Transverse colon (tissue), 4 donors: ENCODE measurements around the gene ZFAND3. TPM values are rescaled to one million over a fixed set of nuclear protein-coding genes. Genes with fewer than 3 reads are reported as not detected.
A peak's percentile ranks its signal among the peaks of the same experiment; 100 is the strongest.

Experiments
- DNase-seq: peaks from one replicate; pipeline ENCODE4 v3.0.0-alpha.2; 2019
- H3K27ac ChIP-seq, 4 donors: fragments of 200-600 bp; sonication (generic); 2 replicates each; pipeline ENCODE4 v1.5.1; 2016 to 2018; ENCODE audit warnings: inconsistent platforms in 4 of 4
- H3K27me3 ChIP-seq: fragments of 200-600 bp; sonication (generic); 2 replicates; pipeline ENCODE4 v1.5.1; 2017; ENCODE audit warnings: inconsistent platforms
- H3K36me3 ChIP-seq, 4 donors: fragments of 200-600 bp; sonication (generic); 2 replicates each; pipeline ENCODE4 v1.5.1; 2017 to 2019; ENCODE audit warnings: inconsistent platforms in 4 of 4
- H3K4me1 ChIP-seq, 4 donors: fragments of 200-600 bp; sonication (generic); 2 replicates each; pipeline ENCODE4 v1.5.1; 2017 to 2020; ENCODE audit warnings: inconsistent platforms in 4 of 4
- H3K4me3 ChIP-seq, 4 donors: fragments of 200-600 bp; sonication (generic); 1 replicate in 1 of 4; 2 replicates in 3 of 4; pipeline versions ENCODE4 v1.5.1 to v1.6.1; 2017 to 2019; ENCODE audit warnings: inconsistent platforms in 4 of 4
- H3K9me3 ChIP-seq, 2 donors: fragments of 200-600 bp; sonication (generic); 2 replicates each; pipeline ENCODE4 v1.5.1; 2017 to 2019; ENCODE audit warnings: inconsistent platforms in 2 of 2
- CTCF ChIP-seq, 5 experiments: fragments of 200-600 bp in 3 of 5; fragments of 450-650 bp in 2 of 5; sonication (generic) in 3 of 5; IDR thresholded peaks; 1 replicate in 2 of 5; 2 replicates in 3 of 5; pipeline ENCODE4 v1.5.1; 2016 to 2017; ENCODE audit warnings: antibody characterized with exemption in 5 of 5, inconsistent platforms in 3 of 5, mild to moderate bottlenecking in 2 of 5, moderate library complexity in 1 of 5
- EP300 ChIP-seq: sonication (generic); formaldehyde crosslinking; IDR thresholded peaks from one replicate; pipeline ENCODE4 v1.6.1; 2017; ENCODE audit warnings: antibody characterized with exemption, low read depth
- POLR2A ChIP-seq: fragments of 450-650 bp; IDR thresholded peaks from one replicate; pipeline ENCODE4 v1.6.1; 2016; ENCODE audit warnings: antibody characterized with exemption, mild to moderate bottlenecking, moderate library complexity
- POLR2AphosphoS5 ChIP-seq, 3 donors: sonication (generic); formaldehyde crosslinking; IDR thresholded peaks; one replicate each; pipeline ENCODE4 v1.6.1; 2016; ENCODE audit warnings: antibody characterized with exemption in 3 of 3
- WGBS, 2 donors: methylation state at CpG; one replicate each; pipeline ENCODE4 v1.1.5; 2018; ENCODE audit warnings: low coverage in 1 of 2; 5-methylcytosine and 5-hydroxymethylcytosine counted together
- in situ Hi-C, 4 donors: fragments of 200-750 bp; cut with MboI; loops; one replicate each; pipeline versions ENCODE4 v1.15.0 to v1.15.1; 2017; ENCODE audit warnings: low sequenced_read_pairs in 3 of 4, low pct_ligation_motif_present in 1 of 4, low pct_unique_long_range_greater_than_20kb in 1 of 4
- intact Hi-C: fragments of 100-400 bp; cut with DNase I; formaldehyde crosslinking; loops from one replicate; pipeline ENCODE4 v1.15.1; 2023; ENCODE audit warnings: low total_unique reads
- total RNA-seq, 4 donors: library from RNA; depleted of rRNA; stranded (reverse); fragments of >200 nt; gene quantifications; one replicate each; pipeline ENCODE4 v1.1.0, GENCODE V29; 2016

The ZFAND3 gene
- total RNA-seq, 4 donors from 2014 or later: 20.5 to 83.4 (median 36.5) TPM

GRCh38 chr6:38078671-38079070, 259.1 kb downstream of the ZFAND3 start:
- in situ Hi-C loops: no loop called here

GRCh38 chr6:38079107-38079506, 259.6 kb downstream of the ZFAND3 start:
- WGBS, 2 donors: 92 to 100% methylated on average over 1 of the region's 1 CpG
- H3K27ac ChIP-seq: no peak overlapping the region
- H3K4me3 ChIP-seq: no peak overlapping the region
- intact Hi-C loops: no loop called here
- in situ Hi-C loops: no loop called here
- H3K27me3 ChIP-seq: no peaks in the 10 kb centered on the region
- TF ChIP-seq POLR2AphosphoS5 (IDR thresholded peaks at IDR 0.05): no peak
- no peak for TF ChIP-seq CTCF (IDR thresholded peaks at IDR 0.05)
- H3K4me1 ChIP-seq: peaks cover 0 to 32% (median 17%) of the 10 kb centered on the region in 4 donors
- no peak for DNase-seq
- H3K9me3 ChIP-seq: no peaks in the 10 kb centered on the region
- peaks cover 0 to 2% (median 0%) of the 10 kb centered on the region in 4 donors for H3K36me3 ChIP-seq

More at GRCh38 chr6:38078671-38079070, 259.1 kb downstream of the ZFAND3 start:
- no peak for TF ChIP-seq POLR2AphosphoS5 (IDR thresholded peaks at IDR 0.05)
- no peak for TF ChIP-seq CTCF (IDR thresholded peaks at IDR 0.05)
- TF ChIP-seq POLR2A: no peak
- TF ChIP-seq EP300: no peak
- no peak overlapping the region for H3K4me3 ChIP-seq
- peaks cover 0 to 32% (median 17%) of the 10 kb centered on the region in 4 donors for H3K4me1 ChIP-seq
- intact Hi-C loops: no loop called here
- no peaks in the 10 kb centered on the region for H3K36me3 ChIP-seq
- 71 to 91% methylated on average over 3 to 4 of the region's 4 CpGs for WGBS, 2 donors
- no peaks in the 10 kb centered on the region for H3K9me3 ChIP-seq
- DNase-seq: no peak
- H3K27ac ChIP-seq: no peak overlapping the region
- no peaks in the 10 kb centered on the region for H3K27me3 ChIP-seq

- in situ Hi-C loops: no loop called here
- peaks cover 0 to 5% (median 0%) of the 10 kb centered on the region in 4 donors for H3K36me3 ChIP-seq
- H3K9me3 ChIP-seq: no peaks in the 10 kb centered on the region
- DNase-seq: no peak
- peaks cover 0 to 32% (median 17%) of the 10 kb centered on the region in 4 donors for H3K4me1 ChIP-seq
- WGBS, 2 donors: 42 to 50% methylated on average over 1 of the region's 1 CpG
- TF ChIP-seq EP300: no peak
- TF ChIP-seq POLR2A: no peak
- no peak for TF ChIP-seq CTCF (IDR thresholded peaks at IDR 0.05)
- TF ChIP-seq POLR2AphosphoS5 (IDR thresholded peaks at IDR 0.05): no peak
- H3K4me3 ChIP-seq: no peak overlapping the region
- intact Hi-C loops: no loop called here
- no peak overlapping the region for H3K27ac ChIP-seq
- H3K27me3 ChIP-seq: no peaks in the 10 kb centered on the region
Observed at GRCh38 chr6:38079537-38079936, 260.0 kb downstream of the ZFAND3 start.

- no peak overlapping the region for H3K4me3 ChIP-seq
- intact Hi-C loops: no loop called here
- DNase-seq: no peak
- peaks cover 0 to 5% (median 0%) of the 10 kb centered on the region in 4 donors for H3K36me3 ChIP-seq
- in situ Hi-C loops: no loop called here
- peak overlapping the region in 3 of 4 donors; percentile 28 to 59 (median 44) for H3K27ac ChIP-seq
- TF ChIP-seq CTCF (IDR thresholded peaks at IDR 0.05): no peak
- TF ChIP-seq POLR2A: no peak
- TF ChIP-seq POLR2AphosphoS5 (IDR thresholded peaks at IDR 0.05): no peak
- TF ChIP-seq EP300: no peak
- H3K9me3 ChIP-seq: no peaks in the 10 kb centered on the region
- WGBS, 2 donors: 35 to 46% methylated on average over 3 of the region's 3 CpGs
- H3K27me3 ChIP-seq: no peaks in the 10 kb centered on the region
- H3K4me1 ChIP-seq: peaks cover 0 to 32% (median 17%) of the 10 kb centered on the region in 4 donors
Observed at GRCh38 chr6:38080360-38080759, 260.8 kb downstream of the ZFAND3 start.
